HFF-Myc (cell line): ENCODE data around the gene RREB1.

Experiments
- DNase-seq: peaks from one replicate; pipeline ENCODE4 v3.0.0-alpha.2; 2011; ENCODE audit warnings: low read depth; ENCODE audit errors: extremely low read depth
- H3K4me3 ChIP-seq: replicated peaks from 2 replicates; pipeline ENCODE4 v1.5.1; 2011; ENCODE audit warnings: low read depth, mild to moderate bottlenecking, control low read depth, low read length
- TF ChIP-seq, protein P1 (sequence below): IDR thresholded peaks from 2 replicates; pipeline ENCODE4 v1.5.1; 2012; ENCODE audit warnings: mild to moderate bottlenecking, low read depth, low read length, control low read depth; ENCODE audit errors: missing control alignments

The RREB1 gene

DNA sequence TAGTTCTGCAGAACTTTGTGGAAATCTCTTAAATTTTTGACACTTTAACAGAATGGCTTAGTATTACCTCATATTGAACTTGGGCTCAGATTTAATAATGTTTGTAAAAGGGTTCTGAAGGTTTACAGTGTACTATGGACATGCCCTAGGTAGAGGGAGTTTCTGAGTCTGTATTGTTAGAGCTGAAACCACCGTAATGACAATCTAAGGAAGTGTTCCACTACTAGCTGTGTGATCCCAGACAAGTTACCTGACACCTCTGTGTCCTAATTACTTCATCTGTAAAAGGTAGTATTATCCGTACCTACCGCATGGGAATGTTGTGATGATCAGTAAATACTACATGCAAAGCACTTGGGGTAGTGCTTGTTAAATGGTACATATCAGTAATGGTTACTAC, 86.9 kb downstream of the RREB1 start:
- no peak for DNase-seq
- TF ChIP-seq, protein P1, sequence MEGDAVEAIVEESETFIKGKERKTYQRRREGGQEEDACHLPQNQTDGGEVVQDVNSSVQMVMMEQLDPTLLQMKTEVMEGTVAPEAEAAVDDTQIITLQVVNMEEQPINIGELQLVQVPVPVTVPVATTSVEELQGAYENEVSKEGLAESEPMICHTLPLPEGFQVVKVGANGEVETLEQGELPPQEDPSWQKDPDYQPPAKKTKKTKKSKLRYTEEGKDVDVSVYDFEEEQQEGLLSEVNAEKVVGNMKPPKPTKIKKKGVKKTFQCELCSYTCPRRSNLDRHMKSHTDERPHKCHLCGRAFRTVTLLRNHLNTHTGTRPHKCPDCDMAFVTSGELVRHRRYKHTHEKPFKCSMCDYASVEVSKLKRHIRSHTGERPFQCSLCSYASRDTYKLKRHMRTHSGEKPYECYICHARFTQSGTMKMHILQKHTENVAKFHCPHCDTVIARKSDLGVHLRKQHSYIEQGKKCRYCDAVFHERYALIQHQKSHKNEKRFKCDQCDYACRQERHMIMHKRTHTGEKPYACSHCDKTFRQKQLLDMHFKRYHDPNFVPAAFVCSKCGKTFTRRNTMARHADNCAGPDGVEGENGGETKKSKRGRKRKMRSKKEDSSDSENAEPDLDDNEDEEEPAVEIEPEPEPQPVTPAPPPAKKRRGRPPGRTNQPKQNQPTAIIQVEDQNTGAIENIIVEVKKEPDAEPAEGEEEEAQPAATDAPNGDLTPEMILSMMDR = no peak
- no peak overlapping the region for H3K4me3 ChIP-seq

DNA sequence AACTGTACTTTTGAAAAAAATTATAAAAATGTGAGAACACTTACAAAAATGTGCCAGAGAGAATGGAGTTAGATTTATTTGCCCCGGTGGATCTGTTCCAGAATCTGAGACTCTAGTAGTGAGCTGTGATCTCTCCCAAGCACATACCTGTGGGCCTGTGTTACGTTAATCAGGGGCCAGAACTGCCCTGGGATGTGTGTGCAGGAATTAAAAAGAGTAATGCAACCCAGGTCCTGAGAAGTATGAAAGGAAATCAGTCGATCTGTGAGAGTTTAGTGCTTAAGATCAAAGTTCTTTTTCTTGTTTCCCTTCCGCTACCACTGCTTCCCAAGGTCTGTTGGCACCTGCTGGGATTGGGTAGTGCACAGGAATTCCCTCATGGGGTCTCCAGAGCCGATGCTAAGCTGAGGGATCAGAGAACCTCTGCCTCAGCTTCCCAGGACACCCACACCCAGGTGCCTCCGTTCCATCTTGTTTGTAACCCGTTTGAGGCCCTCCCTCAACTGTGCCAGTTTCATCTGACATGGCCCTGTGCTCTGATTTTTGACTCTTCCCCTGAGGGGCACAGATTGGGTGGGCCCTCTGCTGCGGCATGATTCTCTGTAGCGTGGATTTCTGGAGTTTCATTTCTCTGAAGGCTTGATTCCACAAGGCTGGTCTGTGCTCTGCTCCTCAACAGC, 87.7 kb downstream of the RREB1 start:
- DNase-seq = no peak
- no peak overlapping the region for H3K4me3 ChIP-seq
- TF ChIP-seq, protein P1 = no peak

DNA sequence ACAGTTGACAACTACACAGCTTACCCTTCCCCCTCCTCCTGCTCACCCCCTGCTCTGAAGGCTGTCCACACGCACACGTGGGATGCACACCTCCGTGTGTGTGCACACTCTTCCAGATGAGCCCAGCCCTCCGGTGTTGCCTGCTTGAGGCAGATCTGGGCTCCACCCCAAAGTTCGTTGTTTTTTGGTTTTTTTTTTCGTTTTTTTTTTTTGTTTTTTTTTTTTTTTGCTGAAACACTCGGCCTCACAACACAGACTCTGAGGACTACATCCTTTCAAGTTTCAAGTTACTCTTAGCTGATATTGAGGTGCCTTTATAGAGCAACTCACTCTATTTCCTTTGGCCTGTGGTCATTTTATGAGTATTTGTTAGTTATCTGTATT, 88.2 kb downstream of the RREB1 start:
- DNase-seq = no peak
- no peak overlapping the region for H3K4me3 ChIP-seq
- TF ChIP-seq, protein P1 = no peak

DNA sequence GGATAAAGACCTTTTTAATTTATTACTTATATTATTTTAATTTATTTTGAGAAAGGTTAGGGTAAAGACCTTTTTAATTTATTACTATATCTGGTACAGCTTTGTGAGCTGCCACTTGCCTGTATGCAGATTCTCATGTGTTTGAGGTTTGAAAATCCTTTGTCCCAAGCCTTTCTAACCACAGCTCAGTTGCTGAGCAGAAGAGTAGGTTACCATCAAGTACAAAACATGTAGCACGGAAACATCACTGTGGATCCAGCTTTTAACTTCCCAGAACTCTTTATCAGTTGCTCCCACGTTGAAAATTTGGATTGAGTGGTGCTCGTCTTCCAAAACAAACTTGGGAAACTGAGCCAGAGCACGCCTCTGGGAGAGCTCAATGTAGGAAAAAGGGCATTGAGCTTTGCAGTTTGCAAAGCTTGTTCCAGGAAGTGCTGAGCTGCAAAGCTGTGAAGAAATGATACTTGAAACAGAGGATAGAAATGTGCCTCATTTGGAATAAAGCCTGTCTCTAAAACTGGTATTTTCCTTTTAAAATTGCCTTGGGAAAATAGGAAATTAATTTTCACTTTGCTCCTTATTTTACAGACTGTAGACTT, 89.0 kb downstream of the RREB1 start:
- TF ChIP-seq, protein P1 = no peak
- no peak overlapping the region for H3K4me3 ChIP-seq
- DNase-seq = no peak

DNA sequence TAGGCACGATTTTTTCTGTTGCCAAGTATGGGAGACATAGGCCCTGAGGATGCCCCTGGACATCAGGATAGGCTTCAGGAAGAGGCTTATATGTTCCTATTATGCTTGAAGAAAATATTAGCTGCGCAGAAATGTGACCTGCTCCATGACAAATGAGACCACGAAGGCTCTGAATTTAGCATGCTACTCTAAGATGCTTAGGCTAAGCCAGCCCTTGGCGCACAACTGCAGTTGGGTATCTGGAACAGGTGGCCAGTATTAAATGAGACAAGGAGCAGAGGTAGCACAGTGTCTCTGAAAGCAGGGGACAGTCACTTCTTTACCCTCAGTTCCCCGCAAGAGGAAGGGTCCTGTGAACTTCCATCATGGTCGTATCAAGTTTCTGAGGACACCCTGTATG, 90.0 kb downstream of the RREB1 start:
- H3K4me3 ChIP-seq = no peak overlapping the region
- no peak for DNase-seq
- TF ChIP-seq, protein P1 = no peak

DNA sequence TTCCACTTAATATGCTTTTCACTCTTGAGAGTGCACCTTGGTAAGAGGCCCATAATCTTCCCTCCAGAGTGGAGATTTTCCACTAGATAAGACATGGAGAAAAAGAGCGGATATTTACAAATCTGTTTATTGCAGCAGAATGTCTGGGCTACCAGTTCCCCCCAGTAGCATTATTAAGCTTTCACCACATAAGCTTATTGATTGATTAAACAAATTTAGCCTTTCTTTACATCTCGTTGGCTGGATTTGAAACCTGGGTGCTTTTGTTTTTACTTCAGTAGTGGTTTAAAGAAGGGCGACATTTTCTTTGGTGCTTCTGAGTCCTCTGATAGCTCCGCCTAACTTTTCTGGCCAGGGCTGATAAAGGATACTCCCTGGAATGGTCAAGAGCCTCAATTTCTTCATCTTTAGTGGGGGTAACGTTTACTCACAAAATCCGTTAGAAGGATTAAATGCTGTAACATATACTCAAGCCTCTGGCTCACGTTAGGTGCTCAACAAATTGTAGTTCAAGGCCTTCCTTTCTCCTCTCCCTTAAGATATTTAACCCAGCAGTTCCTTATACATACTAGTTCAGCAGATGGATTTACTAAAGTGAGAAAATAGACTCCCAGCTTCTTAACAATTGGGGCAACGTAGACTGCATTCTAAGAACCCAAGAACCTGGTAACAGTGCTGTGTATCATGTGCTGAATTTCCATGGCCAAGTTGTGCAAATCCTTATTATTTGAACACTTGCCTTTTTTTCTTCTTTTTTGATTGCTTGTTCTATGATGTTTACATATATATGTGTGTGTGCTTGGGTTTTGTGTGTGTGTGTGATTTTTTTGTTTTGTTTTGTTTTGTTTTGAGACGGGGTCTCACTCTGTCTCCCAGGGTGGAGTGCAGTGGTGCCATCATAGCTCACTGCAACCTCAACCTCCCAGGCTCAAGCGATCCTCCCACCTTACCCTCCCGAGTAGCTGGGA, 91.4 kb downstream of the RREB1 start:
- TF ChIP-seq, protein P1 = no peak
- DNase-seq = no peak
- no peak overlapping the region for H3K4me3 ChIP-seq
